HCT116 (cell line): ENCODE results near the gene STARD6. TPM values are rescaled to one million over a fixed set of nuclear protein-coding genes. Genes with fewer than 3 reads are reported as not detected.
A peak's percentile ranks its signal among the peaks of the same experiment; 100 is the strongest.

Experiments used
- ATAC-seq: fragments of 200-7000 bp; cut with Tn5 transposase; 2 replicates; pipeline ENCODE4 v1.9.1; 2020; ENCODE audit warnings: mild to moderate bottlenecking, moderate library complexity
- BruUV-seq: library from RNA; stranded (reverse); fragments of 400-500 nt; replicated peaks from 2 replicates; lab custom pipeline; 2021; lab: Mats Ljungman, UMichigan
- CTCF ChIA-PET: fragments of 300-600 bp; sonication (Branson Sonifier 250); formaldehyde crosslinking; loops from one replicate; lab custom pipeline; 2021; ENCODE audit warnings: antibody characterized with exemption; lab: Charles Lee
- POLR2A ChIA-PET: fragments of 300-600, 350-600 bp; sonication (Branson Sonifier 250); formaldehyde crosslinking; loops from one replicate; lab custom pipeline; 2021; ENCODE audit warnings: antibody characterized with exemption; lab: Charles Lee
- RAD21 ChIA-PET, 2 experiments: fragments of 300-600 bp; sonication (Branson Sonifier 250); formaldehyde crosslinking; loops; one replicate each; lab custom pipeline; 2023; ENCODE audit warnings: low total read pairs in 2 of 2; ENCODE audit not compliant: uncharacterized antibody in 2 of 2, unreplicated experiment in 2 of 2, low non-redundant PET in 1 of 2; lab: Charles Lee
- DNase-seq: peaks from one replicate; pipeline ENCODE4 v3.0.0-alpha.2; 2010; ENCODE audit warnings: low read depth, low spot score
- H2AFZ ChIP-seq: fragments of 200-600 bp; shearing (Covaris generic), sonication (generic); 2 replicates; pipeline ENCODE4 v1.6.1; 2017; ENCODE audit warnings: low read depth, mixed run types, mixed read lengths, antibody characterized with exemption, low read length; ENCODE audit not compliant: poor library complexity, severe bottlenecking
- H3K27ac ChIP-seq: 2 replicates; pipeline ENCODE4 v1.5.1; 2012; ENCODE audit warnings: low read depth, low read length
- H3K27me3 ChIP-seq: fragments of 200-600 bp; sonication (generic); 2 replicates; pipeline ENCODE4 v1.6.1; 2016; ENCODE audit warnings: mixed run types, low read length, mixed read lengths; ENCODE audit not compliant: insufficient read depth
- H3K36me3 ChIP-seq, 2 experiments: fragments of 200-500 bp in 1 of 2; fragments of 200-600 bp in 1 of 2; sonication (Bioruptor generic) in 1 of 2; sonication (generic) in 1 of 2; 2 replicates each; pipeline versions ENCODE4 v1.5.1 to v1.6.1; 2014 to 2016; ENCODE audit warnings: low read length in 2 of 2, inconsistent platforms in 1 of 2, mixed read lengths in 1 of 2, mixed run types in 1 of 2; ENCODE audit not compliant: insufficient read depth in 2 of 2, control insufficient read depth in 1 of 2
- H3K4me1 ChIP-seq, 2 experiments: fragments of 200-600 bp in 1 of 2; sonication (generic) in 1 of 2; 2 replicates each; pipeline versions ENCODE4 v1.5.1 to v1.6.1; 2012 to 2017; ENCODE audit warnings: low read length in 2 of 2, inconsistent platforms in 1 of 2, mild to moderate bottlenecking in 1 of 2, mixed read lengths in 1 of 2, mixed run types in 1 of 2, moderate library complexity in 1 of 2; ENCODE audit not compliant: insufficient read depth in 2 of 2, control insufficient read depth in 1 of 2
- H3K4me2 ChIP-seq: fragments of 200-600 bp; sonication (generic); 2 replicates; pipeline ENCODE4 v1.6.1; 2017; ENCODE audit warnings: mixed run types, low read length, mixed read lengths
- H3K4me3 ChIP-seq, 2 experiments: fragments of 200-600 bp in 1 of 2; sonication (generic) in 1 of 2; replicated peaks in 1 of 2; 2 replicates each; pipeline ENCODE4 v1.5.1; 2011 to 2016; ENCODE audit warnings: low read length in 2 of 2, control low read depth in 1 of 2, low read depth in 1 of 2, mild to moderate bottlenecking in 1 of 2, mixed read lengths in 1 of 2, mixed run types in 1 of 2
- H3K79me2 ChIP-seq: fragments of 200-600 bp; sonication (generic); 2 replicates; pipeline ENCODE4 v1.6.1; 2017; ENCODE audit warnings: mild to moderate bottlenecking, mixed run types, low read length, moderate library complexity, mixed read lengths; ENCODE audit not compliant: insufficient read depth
- H3K9ac ChIP-seq: fragments of 200-600 bp; sonication (generic); 2 replicates; pipeline ENCODE4 v1.6.1; 2016; ENCODE audit warnings: low read length, mixed read lengths
- H3K9me2 ChIP-seq: fragments of 200-600 bp; sonication (generic), shearing (Covaris generic); 2 replicates; pipeline ENCODE4 v1.6.1; 2017; ENCODE audit warnings: mixed run types, mild to moderate bottlenecking, moderate library complexity; ENCODE audit not compliant: insufficient read depth
- H3K9me3 ChIP-seq, 2 experiments: fragments of 200-500 bp in 1 of 2; fragments of 200-600 bp in 1 of 2; sonication (Bioruptor generic) in 1 of 2; sonication (generic) in 1 of 2; 2 replicates each; pipeline ENCODE4 v1.6.1; 2014 to 2017; ENCODE audit warnings: low read length in 2 of 2, mixed read lengths in 2 of 2, inconsistent platforms in 1 of 2, low read depth in 1 of 2, mild to moderate bottlenecking in 1 of 2, mixed run types in 1 of 2, moderate library complexity in 1 of 2; ENCODE audit not compliant: control insufficient read depth in 1 of 2, insufficient read depth in 1 of 2
- H4K20me1 ChIP-seq: fragments of 200-600 bp; sonication (generic), shearing (Covaris generic); 2 replicates; pipeline ENCODE4 v1.6.1; 2017; ENCODE audit warnings: mixed run types, mild to moderate bottlenecking, moderate library complexity; ENCODE audit not compliant: insufficient read depth
- CEBPB ChIP-seq: IDR thresholded peaks from 2 replicates; pipeline ENCODE4 v1.6.1; 2012; ENCODE audit warnings: low read depth
- CTCF ChIP-seq, 3 experiments: fragments of 200-600 bp in 1 of 3; sonication (generic) in 1 of 3; IDR thresholded peaks in 2 of 3; conservative IDR thresholded peaks in 1 of 3; 2 replicates each; pipeline ENCODE4 v1.5.1; 2012 to 2017; ENCODE audit warnings: low read depth in 2 of 3, low read length in 2 of 3, antibody characterized with exemption in 1 of 3, borderline replicate concordance in 1 of 3, control low read depth in 1 of 3, mild to moderate bottlenecking in 1 of 3, mixed read lengths in 1 of 3, mixed run types in 1 of 3, moderate library complexity in 1 of 3; ENCODE audit not compliant: insufficient read depth in 1 of 3
- EGR1 ChIP-seq: IDR thresholded peaks from 2 replicates; pipeline ENCODE4 v1.6.1; 2012; ENCODE audit warnings: low read depth
- EZH2 ChIP-seq: fragments of 200-600 bp; sonication (generic); IDR thresholded peaks from 2 replicates; pipeline ENCODE4 v1.6.1; 2017; ENCODE audit warnings: antibody characterized with exemption, mixed run types
- FOSL1 ChIP-seq: IDR thresholded peaks from 2 replicates; pipeline ENCODE4 v1.6.1; 2012; ENCODE audit warnings: low read depth
- MAX ChIP-seq: IDR thresholded peaks from 2 replicates; pipeline ENCODE4 v1.6.1; 2012
- POLR2A ChIP-seq: IDR thresholded peaks from 2 replicates; pipeline ENCODE4 v1.7.0; 2011; ENCODE audit warnings: borderline replicate concordance; ENCODE audit not compliant: insufficient read depth, insufficient read length; ENCODE audit errors: extremely low read depth
- RAD21 ChIP-seq: IDR thresholded peaks from 2 replicates; pipeline ENCODE4 v1.6.1; 2012; ENCODE audit warnings: low read depth, mild to moderate bottlenecking
- SP1 ChIP-seq: IDR thresholded peaks from 2 replicates; pipeline ENCODE4 v1.6.1; 2012; ENCODE audit warnings: low read depth
- SRF ChIP-seq: IDR thresholded peaks from 2 replicates; pipeline ENCODE4 v1.6.1; 2012; ENCODE audit warnings: low read depth
- ZFX ChIP-seq: fragments of 450-650 bp; IDR thresholded peaks from 2 replicates; pipeline ENCODE4 v1.6.1; 2017
- ZNF274 ChIP-seq: fragments of 200-500 bp; sonication (Bioruptor generic); IDR thresholded peaks from 2 replicates; pipeline ENCODE4 v1.6.1; 2014; ENCODE audit warnings: mild to moderate bottlenecking, low read depth, low read length, inconsistent platforms
- intact Hi-C: fragments of 100-400 bp; cut with micrococcal nuclease; formaldehyde crosslinking; loops from 2 replicates; pipeline ENCODE4 v1.10.0; 2022
- total RNA-seq: library from RNA; stranded (reverse); gene quantifications from one replicate; pipeline ENCODE4 v1.2.1, GENCODE V29; 2021; ENCODE audit not compliant: unreplicated experiment
- TF ChIP-seq, protein P1 (sequence below): IDR thresholded peaks from 2 replicates; pipeline ENCODE4 v1.6.1; 2012; ENCODE audit warnings: low read depth

Gene STARD6
- total RNA-seq, 1 experiment from 2014 or later, result not detected

DNA sequence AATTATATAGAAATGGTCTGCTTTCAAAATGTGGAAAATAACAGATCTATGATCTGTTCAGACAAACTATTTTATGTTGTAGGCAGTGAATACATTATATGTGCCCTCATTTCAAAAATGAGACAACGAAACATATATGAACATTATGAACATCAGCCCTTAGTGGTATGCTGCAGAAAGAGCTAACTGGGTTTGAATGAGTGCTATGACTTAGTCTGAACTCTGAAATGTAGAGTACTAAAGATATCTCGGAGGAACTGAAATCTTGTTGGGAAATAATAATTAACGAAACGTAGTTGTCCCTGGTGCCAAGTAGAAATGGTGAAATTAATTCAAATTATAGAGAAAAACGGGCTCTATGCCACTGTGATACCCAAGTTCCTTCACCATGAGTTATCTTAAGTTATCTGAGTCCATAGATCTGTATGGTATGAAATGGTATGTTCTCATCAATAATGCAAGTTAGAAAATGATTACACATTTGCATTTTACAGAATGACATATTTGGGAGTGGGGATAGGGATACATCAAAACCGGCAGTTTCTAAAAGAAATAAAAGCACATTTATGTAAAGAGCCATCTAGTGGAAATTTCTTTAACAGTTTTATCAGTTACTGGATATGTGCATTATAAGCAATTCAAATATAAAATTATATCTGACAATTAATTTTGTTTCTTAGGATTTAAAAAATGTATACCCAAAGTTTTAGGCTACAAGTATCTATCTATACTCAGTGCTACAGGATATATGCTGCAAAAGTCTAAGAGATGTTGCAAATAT, 26.7 kb downstream of the STARD6 start:
- POLR2A ChIA-PET, result no interaction called here
- Histone ChIP-seq H3K27me3 (no peaks in the 10 kb centered on the region), H3K9me3 (no peaks in the 10 kb centered on the region), H3K27ac (no peak overlapping the region), H4K20me1 (no peaks in the 10 kb centered on the region), H3K4me1 (no peaks in the 10 kb centered on the region), H3K4me2 (no peak overlapping the region), H2AFZ (no peak overlapping the region), H3K9ac (no peak overlapping the region), H3K36me3 (no peaks in the 10 kb centered on the region)
- no TSS peak for BruUV-seq
- RAD21 ChIA-PET, result interaction anchor here in 1 of 2 experiments (0.6 kb wide), 1 partner anchor 150 kb away, joined by 3 read pairs; no protein-coding TSS in a partner anchor
- intact Hi-C loops, result no loop called here
- no peak for DNase-seq
- CTCF ChIA-PET, result interaction anchor here (0.9 kb wide), 1 partner anchor 12 kb away, joined by 3 read pairs; no protein-coding TSS in a partner anchor
- TF ChIP-seq EZH2 (no peak), CTCF (IDR thresholded peaks at IDR 0.05 in 2 of 3, conservative IDR thresholded peaks at IDR 0.05 in 1 of 3; ENCODE audit: borderline replicate concordance in 1 of 3, insufficient read depth in 1 of 3, low read depth in 2 of 3, low read length in 2 of 3) (0 out of 6 replicates have a peak, but pooled peaks of 1 of the 3 experiments have one; percentile 18)
- TF ChIP-seq, all 23 proteins: peak for 1
- H3K4me3 ChIP-seq, result no peak overlapping the region
- no peaks in the 10 kb centered on the region for H3K79me2 ChIP-seq
- no peak for ATAC-seq
- no peaks in the 10 kb centered on the region for H3K9me2 ChIP-seq

- ChIA-PET RAD21 (no interaction called here), POLR2A (no interaction called here), CTCF (interaction anchor here (0.9 to 1.0 kb wide), 2 partner anchors 11 to 28 kb away, joined by 3 read pairs; partner anchors contain the start of genes C18orf54 and STARD6)
- intact Hi-C loops, result no loop called here
- ATAC-seq (no peak), DNase-seq (no peak)
- H3K36me3 ChIP-seq, result no peaks in the 10 kb centered on the region
- no peaks in the 10 kb centered on the region for H3K79me2 ChIP-seq
- H2AFZ ChIP-seq, result no peak overlapping the region
- H3K9me2 ChIP-seq, result no peaks in the 10 kb centered on the region
- no peak overlapping the region for H3K9ac ChIP-seq
- BruUV-seq, result no TSS peak
- no peaks in the 10 kb centered on the region for H3K27me3 ChIP-seq
- H3K9me3 ChIP-seq, result no peaks in the 10 kb centered on the region
- H3K4me2 ChIP-seq, result no peak overlapping the region
- H3K4me3 ChIP-seq, result no peak overlapping the region
- H4K20me1 ChIP-seq, result no peaks in the 10 kb centered on the region
- H3K27ac ChIP-seq, result no peak overlapping the region
- H3K4me1 ChIP-seq, result no peaks in the 10 kb centered on the region
- TF ChIP-seq, protein P1, sequence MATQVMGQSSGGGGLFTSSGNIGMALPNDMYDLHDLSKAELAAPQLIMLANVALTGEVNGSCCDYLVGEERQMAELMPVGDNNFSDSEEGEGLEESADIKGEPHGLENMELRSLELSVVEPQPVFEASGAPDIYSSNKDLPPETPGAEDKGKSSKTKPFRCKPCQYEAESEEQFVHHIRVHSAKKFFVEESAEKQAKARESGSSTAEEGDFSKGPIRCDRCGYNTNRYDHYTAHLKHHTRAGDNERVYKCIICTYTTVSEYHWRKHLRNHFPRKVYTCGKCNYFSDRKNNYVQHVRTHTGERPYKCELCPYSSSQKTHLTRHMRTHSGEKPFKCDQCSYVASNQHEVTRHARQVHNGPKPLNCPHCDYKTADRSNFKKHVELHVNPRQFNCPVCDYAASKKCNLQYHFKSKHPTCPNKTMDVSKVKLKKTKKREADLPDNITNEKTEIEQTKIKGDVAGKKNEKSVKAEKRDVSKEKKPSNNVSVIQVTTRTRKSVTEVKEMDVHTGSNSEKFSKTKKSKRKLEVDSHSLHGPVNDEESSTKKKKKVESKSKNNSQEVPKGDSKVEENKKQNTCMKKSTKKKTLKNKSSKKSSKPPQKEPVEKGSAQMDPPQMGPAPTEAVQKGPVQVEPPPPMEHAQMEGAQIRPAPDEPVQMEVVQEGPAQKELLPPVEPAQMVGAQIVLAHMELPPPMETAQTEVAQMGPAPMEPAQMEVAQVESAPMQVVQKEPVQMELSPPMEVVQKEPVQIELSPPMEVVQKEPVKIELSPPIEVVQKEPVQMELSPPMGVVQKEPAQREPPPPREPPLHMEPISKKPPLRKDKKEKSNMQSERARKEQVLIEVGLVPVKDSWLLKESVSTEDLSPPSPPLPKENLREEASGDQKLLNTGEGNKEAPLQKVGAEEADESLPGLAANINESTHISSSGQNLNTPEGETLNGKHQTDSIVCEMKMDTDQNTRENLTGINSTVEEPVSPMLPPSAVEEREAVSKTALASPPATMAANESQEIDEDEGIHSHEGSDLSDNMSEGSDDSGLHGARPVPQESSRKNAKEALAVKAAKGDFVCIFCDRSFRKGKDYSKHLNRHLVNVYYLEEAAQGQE, result no peak
- no peak for TF ChIP-seq POLR2A
- no peak for TF ChIP-seq SP1
- no peak for TF ChIP-seq ZFX
- no peak for TF ChIP-seq SRF
- TF ChIP-seq CEBPB, result no peak
- no peak for TF ChIP-seq FOSL1
- no peak for TF ChIP-seq RAD21
- no peak for TF ChIP-seq MAX
- no peak for TF ChIP-seq EGR1
- TF ChIP-seq ZNF274, result no peak
These were observed 27.9 kb downstream of the STARD6 start for GRCh38 chr18:54329787-54330186.
